HG02588 (cell line): ENCODE results near the gene PTPN13.
"Not testable (repeated sequence)": the region's sequence is repeated elsewhere in the genome, so short reads cannot be mapped to it uniquely, and the experiment has no call there.

ENCODE experiments used
- ATAC-seq: cut with Tn5 transposase; IDR thresholded peaks from one replicate; pipeline ENCODE4 v1.9.1; 2021; ENCODE audit warnings: mild to moderate bottlenecking, moderate library complexity; ENCODE audit not compliant: unreplicated experiment

The PTPN13 gene

DNA sequence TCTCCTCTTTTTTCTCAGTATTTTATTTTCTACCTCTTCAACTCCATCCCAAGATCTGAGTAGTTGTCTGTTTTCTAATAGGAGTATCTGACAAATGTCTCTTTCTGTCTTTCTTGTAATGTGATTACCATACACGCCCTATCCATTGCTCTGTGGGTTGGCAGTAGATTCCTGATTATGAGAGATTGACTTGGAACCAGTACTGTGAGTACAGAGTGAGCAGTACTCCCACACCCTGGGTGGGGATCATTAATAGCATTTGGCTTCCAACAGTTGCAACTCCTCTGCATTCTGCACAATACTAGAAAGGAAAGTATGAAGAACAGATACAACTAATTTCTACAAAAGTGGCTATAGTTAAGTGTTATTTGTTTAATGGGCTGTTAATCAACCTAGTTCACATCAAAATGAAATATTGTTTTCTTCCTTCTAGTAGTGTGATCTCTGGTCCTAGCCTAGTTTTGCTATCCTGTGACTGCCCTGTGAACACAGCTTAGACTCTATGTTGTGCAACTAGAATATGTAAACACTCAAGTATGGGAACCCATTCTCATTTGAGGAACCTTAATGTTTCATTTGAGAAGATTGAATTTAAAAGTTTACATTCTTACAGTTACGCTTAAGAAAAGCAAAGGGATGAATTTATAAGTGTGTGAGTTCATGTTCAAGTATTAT is 112.9 kb downstream of the PTPN13 start:
- no peak for ATAC-seq

DNA sequence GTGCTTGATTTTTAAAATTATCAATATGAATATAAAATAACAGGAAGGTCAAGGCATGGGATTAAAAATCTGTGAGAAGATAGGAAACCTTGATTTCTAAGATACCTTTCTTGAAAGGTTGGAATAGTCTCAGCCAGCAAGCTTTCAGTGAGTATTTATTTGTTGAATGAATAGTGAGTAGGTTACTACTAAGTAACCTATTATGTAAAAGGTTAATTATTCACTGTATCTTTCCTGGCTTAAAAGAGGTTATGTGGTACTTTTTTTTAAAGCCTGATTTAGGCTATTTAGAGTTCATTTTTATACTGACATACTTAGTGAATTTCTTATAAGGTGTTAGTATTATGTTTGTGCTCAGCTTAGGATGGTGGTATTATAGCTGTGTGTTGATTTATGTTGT is 123.5 kb downstream of the PTPN13 start:
- ATAC-seq = no peak

DNA sequence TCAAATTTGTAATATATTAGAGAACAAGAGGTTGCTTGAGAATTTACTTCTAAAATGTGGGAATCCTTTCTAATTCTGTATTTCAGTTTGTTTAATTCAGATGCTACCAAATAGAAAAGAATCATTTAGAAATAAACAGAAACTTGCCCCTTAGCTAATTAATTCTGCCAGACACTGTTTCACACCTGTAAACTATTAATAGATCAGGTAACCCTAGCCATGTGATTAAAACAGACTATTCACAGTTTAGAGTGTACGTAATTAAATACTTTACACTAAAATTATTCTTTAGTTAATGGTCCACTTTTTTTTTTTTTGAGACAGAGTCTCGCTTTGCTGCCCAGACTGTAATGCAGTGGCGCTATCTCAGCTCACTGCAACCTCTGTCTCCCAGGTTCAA is 124.0 kb downstream of the PTPN13 start:
- ATAC-seq = no peak

DNA sequence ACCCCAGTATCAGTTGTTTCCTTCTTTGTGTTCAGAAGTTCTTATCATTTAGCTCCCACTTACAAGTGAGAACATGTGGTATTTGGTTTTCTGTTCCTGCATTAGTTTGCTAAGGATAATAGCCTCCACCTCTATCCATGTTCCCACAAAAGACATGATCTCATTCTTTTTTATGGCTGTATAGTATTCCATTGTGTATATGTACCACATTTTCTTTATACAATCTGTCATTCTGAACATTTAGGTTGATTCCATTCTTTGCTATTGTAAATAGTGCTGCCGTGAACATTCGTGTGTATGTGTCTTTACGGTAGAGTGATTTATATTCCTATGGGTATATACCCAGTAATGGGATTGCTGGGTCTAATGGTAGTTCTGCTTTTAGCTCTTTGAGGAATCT is 125.0 kb downstream of the PTPN13 start:
- ATAC-seq = not testable (repeated sequence)

DNA sequence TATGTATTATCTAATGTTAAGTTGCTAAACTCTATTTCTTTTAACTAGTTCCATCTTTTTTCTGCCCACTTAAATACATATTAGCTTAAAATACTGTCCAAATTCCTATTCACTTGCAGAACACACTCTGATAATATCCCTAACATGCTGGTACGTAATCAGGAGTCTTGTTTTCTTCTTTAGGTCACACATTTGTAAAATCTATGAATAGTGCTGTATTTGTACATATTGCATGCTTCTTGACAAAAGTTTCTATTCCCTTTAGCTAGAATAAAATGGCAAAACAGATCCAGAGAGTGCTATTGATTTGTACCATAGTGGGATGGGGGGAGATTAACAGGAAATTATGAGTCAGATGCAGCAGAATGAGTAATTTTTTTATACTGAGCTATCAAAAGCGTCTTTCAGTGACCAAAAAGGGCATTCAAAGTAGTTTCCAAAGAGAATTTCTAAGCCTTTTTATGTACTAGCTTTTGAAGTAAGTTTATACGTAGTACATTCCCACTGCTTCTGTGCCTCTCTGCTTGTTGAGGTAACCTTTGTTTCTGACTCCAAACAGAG is 126.5 kb downstream of the PTPN13 start:
- no peak for ATAC-seq

DNA sequence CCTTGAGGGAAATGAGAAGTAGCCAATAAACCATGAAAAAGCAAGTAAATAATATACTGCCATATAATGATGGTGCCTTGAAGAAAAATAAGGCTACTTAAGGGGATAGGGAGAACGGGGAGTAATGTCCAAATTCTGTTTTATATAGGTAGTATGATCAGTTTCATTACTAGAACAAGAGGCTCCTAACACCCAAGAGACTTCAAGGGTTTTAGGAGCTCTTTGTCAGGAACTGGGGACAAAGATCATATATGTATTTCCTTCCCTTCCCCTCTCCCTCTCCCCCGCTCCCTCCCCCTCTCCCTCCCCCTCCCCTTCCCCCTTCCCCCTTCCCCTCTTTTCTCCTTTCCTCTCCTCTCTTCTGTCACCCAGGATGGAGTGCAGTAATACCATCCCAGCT is 127.3 kb downstream of the PTPN13 start:
- ATAC-seq = no peak

DNA sequence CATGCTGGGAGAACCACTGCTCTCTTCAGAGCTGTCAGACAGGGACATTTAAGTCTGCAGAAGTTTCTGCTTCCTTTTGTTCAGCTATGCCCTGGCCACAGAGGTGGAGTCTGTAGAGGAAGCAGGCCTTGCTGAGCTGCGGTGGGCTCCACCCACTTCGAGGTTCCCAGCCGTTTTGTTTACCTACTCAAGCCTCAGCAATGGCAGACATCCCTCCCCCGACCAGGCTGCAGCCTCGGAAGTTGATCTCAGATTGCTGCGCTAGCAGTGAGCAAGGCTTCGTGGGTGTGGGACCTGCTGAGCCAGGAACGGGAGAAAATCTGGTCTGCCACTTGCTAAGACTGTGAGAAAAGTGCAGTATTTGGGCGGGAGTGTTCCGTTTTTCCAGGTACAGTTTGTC is 136.2 kb downstream of the PTPN13 start:
- no peak for ATAC-seq

DNA sequence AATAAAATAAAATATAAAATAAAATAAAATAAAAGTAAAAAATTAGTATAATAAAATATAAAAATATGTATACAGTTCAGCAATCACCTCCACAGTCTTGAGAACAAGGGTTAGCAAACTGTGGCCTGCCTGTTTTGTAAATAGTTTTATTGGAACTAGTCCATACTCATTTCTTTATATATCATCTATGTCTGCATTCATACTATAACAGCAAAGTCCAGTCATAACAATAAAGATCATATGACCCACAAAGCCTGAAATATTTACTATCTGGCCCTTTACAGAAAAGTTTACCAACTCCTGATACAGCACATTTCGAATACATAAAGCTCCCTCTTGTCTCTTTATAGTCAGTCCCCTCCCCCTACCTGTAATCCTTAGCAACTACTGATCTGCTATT is 143.1 kb downstream of the PTPN13 start:
- no peak for ATAC-seq

DNA sequence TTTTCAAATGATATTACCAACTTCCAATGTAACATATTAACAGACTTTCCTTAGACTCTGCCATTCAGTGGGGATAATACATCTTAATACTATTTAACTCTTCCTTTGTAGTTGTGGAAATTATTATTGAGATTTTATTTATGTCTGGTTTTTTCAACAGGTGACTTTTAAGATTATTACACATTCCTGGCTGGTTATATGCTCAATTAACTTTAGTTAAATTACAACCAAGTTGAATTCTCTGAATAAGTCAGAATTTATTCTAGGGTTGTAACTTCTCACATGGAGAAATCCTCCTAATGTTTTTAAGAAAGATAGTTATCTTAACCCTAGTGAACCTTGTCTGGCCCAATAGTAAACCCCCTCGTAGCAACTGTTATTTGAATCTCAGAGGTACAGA is 147.7 kb downstream of the PTPN13 start:
- ATAC-seq = no peak

DNA sequence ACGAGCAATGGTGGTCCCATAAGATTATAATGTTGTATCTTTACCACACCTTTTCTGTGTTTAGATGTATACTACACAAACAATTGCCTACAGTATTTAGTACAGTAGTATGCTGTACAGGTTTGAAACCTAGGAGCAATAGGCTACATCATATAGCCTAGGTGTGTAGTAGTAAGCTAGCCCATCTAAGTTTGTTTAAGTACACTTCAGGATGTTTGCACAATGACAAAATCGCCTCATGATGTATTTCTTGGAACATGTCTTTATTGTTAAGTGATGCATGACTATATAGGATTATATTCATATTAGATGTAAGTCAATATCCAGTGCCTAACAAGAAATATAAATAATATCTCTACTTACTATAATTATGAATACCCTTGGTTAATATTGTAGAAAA is 150.5 kb downstream of the PTPN13 start:
- no peak for ATAC-seq

DNA sequence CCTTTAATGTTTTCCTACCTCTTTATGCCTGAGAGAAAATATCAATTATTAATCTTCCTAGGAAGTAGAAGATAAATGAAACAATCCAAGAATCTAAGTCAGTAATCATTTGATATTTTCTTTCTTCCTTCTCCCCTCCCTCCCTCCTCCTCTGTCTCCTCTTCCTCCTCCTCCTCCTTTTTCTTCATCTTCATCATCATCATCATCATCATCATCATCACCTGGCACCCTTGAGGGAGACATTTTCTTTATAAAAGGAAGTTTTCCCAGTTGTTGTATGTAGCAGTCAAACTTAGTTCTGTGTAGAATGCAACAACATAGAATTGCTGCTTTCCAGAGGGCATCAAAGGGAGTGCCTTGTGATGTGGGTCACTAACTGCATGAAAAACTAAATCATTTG is 155.0 kb downstream of the PTPN13 start:
- no peak for ATAC-seq

DNA sequence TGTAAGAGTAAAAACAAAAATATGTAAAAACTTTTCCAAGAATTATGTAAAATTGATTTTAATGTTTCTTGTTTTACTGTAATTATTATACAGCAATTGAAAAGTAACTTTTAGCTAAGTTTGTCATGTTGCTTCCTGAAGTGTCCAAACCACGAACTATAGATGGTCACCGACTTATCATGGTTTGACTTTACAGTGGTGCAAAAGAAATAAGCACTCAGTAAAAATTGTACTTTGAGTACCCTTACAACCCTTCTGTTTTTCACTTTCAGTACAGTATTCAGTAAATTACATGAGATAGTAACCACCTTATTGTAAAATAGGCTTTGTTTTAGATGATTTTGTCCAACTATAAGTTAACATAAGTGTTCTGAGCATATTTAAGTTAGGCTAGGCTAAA is 161.3 kb downstream of the PTPN13 start:
- no peak for ATAC-seq

DNA sequence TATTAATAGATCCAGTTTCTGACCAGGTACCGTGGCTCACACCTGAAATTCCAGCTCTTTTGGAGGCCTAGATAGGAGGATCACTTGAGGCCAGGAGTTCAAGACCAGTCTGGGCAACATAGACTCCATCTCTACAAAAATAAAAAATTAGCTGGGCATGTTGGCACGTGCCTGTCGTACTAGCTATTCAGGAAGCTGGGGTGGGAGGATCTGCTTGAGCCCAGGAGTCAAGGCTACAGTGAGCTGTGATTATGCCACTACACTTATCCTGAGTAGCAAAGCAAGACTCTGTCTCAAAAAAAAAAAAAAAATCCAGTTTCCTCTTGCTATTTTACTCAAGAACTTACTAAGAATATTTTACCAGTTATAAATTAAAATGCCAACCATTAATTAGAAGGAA is 163.4 kb downstream of the PTPN13 start:
- ATAC-seq = no peak

DNA sequence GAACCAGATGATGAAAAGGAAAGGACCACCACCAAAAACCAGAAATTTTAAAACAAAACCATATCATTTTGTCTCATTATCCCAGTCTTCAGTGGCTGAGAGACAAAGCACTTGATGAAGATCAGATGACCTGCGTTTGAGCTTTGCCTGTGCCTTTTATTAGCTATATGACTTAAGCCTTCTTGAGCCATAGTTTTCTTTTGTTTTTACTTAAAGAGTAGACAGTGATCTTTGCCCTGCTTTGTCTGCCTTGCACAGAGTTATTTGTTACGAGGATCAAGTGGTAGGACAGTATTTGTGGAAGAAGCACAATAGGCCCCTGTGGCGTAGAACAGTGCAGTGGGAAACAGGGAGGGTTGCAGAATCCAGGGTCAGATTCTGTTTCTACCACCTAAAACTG is 165.2 kb downstream of the PTPN13 start:
- ATAC-seq = no peak

DNA sequence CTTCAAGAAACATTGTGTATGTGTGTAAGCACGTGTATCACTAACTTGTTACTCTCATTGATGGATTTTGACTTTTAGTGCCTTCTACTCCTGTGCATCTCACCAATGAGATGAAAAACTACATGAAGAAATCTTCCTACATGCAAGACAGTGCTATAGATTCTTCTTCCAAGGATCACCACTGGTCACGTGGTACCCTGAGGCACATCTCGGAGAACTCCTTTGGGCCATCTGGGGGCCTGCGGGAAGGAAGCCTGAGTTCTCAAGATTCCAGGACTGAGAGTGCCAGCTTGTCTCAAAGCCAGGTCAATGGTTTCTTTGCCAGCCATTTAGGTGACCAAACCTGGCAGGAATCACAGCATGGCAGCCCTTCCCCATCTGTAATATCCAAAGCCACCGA is 168.5 kb downstream of the PTPN13 start:
- no peak for ATAC-seq

DNA sequence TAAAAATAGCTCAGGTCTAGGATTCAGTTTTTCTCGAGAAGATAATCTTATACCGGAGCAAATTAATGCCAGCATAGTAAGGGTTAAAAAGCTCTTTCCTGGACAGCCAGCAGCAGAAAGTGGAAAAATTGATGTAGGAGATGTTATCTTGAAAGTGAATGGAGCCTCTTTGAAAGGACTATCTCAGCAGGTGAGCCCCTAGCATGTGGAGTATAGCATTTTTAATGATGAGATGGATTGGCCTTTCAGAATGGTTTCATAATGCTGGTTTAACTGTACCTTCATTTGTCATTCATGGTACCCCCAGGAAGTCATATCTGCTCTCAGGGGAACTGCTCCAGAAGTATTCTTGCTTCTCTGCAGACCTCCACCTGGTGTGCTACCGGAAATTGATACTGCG is 175.7 kb downstream of the PTPN13 start:
- no peak for ATAC-seq

DNA sequence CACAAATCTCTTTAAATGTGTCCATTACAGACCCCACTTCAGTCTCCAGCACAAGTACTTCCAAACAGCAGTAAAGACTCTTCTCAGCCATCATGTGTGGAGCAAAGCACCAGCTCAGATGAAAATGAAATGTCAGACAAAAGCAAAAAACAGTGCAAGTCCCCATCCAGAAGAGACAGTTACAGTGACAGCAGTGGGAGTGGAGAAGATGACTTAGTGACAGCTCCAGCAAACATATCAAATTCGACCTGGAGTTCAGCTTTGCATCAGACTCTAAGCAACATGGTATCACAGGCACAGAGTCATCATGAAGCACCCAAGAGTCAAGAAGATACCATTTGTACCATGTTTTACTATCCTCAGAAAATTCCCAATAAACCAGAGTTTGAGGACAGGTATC is 177.0 kb downstream of the PTPN13 start:
- ATAC-seq = no peak

DNA sequence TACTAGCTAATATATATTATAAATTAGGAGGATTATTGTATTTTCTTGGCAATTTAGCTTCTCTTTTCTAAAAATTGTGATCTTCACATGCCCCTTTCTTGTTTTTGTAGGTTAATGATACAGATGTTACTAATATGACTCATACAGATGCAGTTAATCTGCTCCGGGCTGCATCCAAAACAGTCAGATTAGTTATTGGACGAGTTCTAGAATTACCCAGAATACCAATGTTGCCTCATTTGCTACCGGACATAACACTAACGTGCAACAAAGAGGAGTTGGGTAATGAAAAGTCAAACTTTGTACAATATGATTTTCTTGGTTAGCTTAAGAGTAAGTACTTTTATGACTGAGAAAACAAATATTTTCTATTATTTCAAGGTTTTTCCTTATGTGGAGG is 180.9 kb downstream of the PTPN13 start:
- no peak for ATAC-seq

DNA sequence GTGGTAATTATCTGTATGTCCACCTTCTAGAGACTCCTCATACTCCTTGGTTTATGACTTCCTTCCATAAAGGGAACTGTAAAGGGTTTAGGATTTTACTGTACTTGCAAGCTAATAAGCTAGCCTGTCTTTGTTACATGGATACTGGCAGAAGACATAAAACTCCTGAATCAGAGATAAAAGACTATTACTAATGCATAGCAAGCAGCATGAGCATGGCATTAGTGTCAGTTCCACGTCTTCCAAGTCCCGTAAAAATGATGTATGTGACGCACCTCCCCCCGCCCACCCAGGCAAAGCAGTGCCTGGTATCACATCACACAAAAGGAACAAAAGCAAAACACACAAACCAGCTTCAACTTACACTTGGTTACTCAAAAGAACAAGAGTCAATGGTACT is 184.1 kb downstream of the PTPN13 start:
- ATAC-seq = no peak

DNA sequence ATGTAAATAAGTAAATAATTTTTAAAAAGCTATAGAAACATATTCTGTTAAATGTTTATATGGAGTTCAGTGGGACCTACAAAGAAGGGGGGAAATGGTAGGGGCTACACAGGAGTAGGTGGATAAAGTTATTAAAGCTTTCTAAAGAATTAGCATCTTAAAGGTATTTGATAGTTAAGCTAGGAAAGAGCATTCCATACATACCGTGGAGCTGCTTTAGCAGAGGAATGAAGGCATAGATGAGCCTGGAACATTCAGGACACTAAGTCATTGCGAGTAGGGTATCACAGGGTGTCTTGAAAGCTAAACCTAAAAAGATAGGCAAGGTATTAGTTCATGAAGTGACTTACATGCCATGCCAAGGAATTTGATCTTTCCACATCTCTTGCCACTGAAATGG is 194.7 kb downstream of the PTPN13 start:
- ATAC-seq = no peak

DNA sequence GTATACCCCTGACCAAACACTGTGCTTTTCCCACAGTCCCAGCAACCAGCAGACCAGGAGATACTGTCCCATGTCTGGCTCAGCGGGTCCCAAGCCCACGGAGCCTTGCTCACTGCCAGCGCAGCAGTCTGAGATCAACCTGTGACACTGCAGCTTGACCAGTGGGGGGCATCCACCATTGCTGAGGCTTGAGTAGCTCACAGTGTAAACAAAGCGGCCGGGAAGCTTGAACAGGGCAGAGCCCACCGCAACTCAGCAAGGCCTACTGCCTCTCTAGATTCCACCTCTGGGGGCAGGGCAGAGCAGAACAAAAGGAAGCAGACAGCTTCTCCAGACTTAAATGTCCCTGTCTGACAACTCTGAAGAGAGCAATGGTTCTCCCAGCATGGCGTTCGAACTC is 197.0 kb downstream of the PTPN13 start:
- ATAC-seq = no peak

DNA sequence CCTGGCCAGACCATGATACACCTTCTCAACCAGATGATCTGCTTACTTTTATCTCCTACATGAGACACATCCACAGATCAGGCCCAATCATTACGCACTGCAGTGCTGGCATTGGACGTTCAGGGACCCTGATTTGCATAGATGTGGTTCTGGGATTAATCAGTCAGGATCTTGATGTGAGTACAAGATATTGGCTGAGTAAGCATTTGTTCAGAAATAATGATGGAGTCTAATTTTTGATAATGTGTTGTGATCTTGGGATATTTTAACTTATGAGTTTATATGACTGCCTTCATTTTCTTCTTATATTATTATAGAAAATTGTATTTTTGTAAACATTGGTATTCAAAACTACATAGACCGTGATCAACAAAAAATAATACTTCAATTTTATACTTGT is 215.7 kb downstream of the PTPN13 start:
- no peak for ATAC-seq

DNA sequence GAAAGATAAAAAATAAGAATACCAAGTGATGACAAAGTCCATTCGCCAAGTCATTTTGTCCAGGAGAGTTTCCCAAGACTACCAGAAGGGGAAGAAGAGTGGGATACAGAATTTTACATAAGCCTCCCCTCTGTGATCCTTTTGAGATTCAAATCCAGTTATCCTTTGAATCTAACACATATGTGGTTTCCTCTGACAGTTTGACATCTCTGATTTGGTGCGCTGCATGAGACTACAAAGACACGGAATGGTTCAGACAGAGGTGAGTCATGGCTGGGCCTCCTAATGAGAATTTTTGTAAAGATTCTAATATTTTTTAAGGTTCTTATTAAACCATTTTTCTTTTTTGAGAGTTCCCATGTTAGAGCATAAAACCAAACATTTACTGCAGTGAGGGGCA is 216.7 kb downstream of the PTPN13 start:
- ATAC-seq = no peak
